ENCODE data around the gene LRP3.

DNA sequence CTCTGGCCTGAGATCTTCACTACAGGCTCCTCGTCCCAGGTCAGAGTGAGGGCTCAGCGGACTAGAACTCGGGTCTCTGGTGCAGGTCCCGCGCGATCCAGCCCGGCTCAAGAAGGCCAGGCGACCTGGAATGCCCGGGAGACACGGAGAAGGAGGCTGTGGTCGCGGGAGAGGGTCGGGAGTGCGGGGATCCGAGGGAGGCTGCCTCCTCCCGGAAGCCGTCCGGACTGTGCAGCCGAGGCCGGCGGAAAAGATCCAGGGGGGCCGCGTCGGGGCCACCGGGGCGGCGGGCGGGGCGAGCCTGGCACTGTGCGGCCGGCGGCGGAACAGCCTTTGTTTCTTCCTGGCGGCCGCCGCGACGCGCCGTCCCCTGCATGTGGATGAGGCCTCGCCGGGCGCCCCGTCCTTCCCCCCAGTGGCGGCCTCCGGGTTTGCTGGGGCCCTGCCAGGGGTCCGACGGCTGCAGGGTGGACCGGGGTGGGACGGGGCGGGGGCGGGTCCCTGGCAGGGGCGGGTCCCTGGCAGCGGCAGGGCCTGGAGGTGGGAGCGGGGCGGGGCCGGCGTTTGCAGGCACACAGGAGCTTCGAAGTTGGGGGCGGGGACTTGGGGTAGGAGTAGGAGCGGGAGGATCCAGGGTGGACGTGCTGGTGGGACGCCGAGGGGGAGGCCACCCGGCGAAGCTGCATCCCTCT is 32.6 kb downstream of the LRP3 start:
- TF ChIP-seq, protein P1, sequence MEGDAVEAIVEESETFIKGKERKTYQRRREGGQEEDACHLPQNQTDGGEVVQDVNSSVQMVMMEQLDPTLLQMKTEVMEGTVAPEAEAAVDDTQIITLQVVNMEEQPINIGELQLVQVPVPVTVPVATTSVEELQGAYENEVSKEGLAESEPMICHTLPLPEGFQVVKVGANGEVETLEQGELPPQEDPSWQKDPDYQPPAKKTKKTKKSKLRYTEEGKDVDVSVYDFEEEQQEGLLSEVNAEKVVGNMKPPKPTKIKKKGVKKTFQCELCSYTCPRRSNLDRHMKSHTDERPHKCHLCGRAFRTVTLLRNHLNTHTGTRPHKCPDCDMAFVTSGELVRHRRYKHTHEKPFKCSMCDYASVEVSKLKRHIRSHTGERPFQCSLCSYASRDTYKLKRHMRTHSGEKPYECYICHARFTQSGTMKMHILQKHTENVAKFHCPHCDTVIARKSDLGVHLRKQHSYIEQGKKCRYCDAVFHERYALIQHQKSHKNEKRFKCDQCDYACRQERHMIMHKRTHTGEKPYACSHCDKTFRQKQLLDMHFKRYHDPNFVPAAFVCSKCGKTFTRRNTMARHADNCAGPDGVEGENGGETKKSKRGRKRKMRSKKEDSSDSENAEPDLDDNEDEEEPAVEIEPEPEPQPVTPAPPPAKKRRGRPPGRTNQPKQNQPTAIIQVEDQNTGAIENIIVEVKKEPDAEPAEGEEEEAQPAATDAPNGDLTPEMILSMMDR (IDR thresholded peaks at IDR 0.05): no peak
- TF ChIP-seq POLR2A (IDR thresholded peaks at IDR 0.05): no peak

Measured in adrenal gland (tissue), 5 donors.